Cortex of kidney (tissue), 1 donor: ENCODE results near the gene RFNG.

Source experiments
- DNase-seq: peaks from one replicate; lab custom pipeline; 2025; lab: John Stamatoyannopoulos, UW

The RFNG gene

GRCh38 chr17:82077617-82078358 is 26.2 kb upstream of the RFNG start:
- no peak for DNase-seq

GRCh38 chr17:82076785-82077591 is 25.4 kb upstream of the RFNG start:
- DNase-seq = no peak

- no peak for DNase-seq
Measured at GRCh38 chr17:82076018-82076784, 24.6 kb upstream of the RFNG start.

- no peak for DNase-seq
Measured at GRCh38 chr17:82073446-82073845, 21.8 kb upstream of the RFNG start.

- no peak for DNase-seq
Measured at GRCh38 chr17:82072827-82073226, 21.2 kb upstream of the RFNG start.

GRCh38 chr17:82070611-82071010 is 19.0 kb upstream of the RFNG start:
- no peak for DNase-seq

- no peak for DNase-seq
Measured at GRCh38 chr17:82065638-82066303, 14.2 kb upstream of the RFNG start, which contains the start of gene DUS1L. Gene DUS1L, minus strand, starts transcription at chr17:82065804. Its CDS starts 745 bp downstream, at chr17:82065059.

- DNase-seq = no peak
Measured at GRCh38 chr17:82065193-82065637, 13.6 kb upstream of the RFNG start.

- no peak for DNase-seq
Measured at GRCh38 chr17:82064433-82065192, 13.0 kb upstream of the RFNG start.

- DNase-seq = no peak
Measured at GRCh38 chr17:82063424-82064415, 12.1 kb upstream of the RFNG start.

- no peak for DNase-seq
Measured at GRCh38 chr17:82062984-82063368, 11.4 kb upstream of the RFNG start.

- no peak for DNase-seq
Measured at GRCh38 chr17:82062076-82062983, 10.7 kb upstream of the RFNG start.

GRCh38 chr17:82061047-82061925 is 9.7 kb upstream of the RFNG start:
- DNase-seq = no peak

- DNase-seq = no peak
Measured at GRCh38 chr17:82060614-82061013, 9.0 kb upstream of the RFNG start.

GRCh38 chr17:82060001-82060380 is 8.4 kb upstream of the RFNG start:
- no peak for DNase-seq

- DNase-seq = no peak
Measured at GRCh38 chr17:82059272-82060000, 7.8 kb upstream of the RFNG start.

GRCh38 chr17:82058855-82059249 is 7.2 kb upstream of the RFNG start:
- DNase-seq = no peak
